ENCODE measurements around the gene KIAA1549. TPM values are rescaled to one million over a fixed set of nuclear protein-coding genes. Genes with fewer than 3 reads are reported as not detected.

The KIAA1549 gene
- total and polyA plus RNA-seq, 2 of the 8 experiments (the other 6 are each of a cell fraction or from before 2014, with no cell fraction given) = 6.5 to 17.3 TPM

- no peak for TF ChIP-seq SIRT6 (IDR thresholded peaks at IDR 0.05; ENCODE audit: low read length)
- TF ChIP-seq EP300 (IDR thresholded peaks at IDR 0.05; ENCODE audit: borderline replicate concordance in 1 of 2, low read depth in 2 of 2, low read length in 2 of 2) = no peak
- TF ChIP-seq TBP (IDR thresholded peaks at IDR 0.05; ENCODE audit: low read depth, low read length) = no peak
- TF ChIP-seq SP2 (IDR thresholded peaks at IDR 0.05; ENCODE audit: low read length) = no peak
Measured at GRCh38 chr7:138945821-138946220, 35.4 kb downstream of the KIAA1549 start (continued).

Measured in H1 (cell line).